ENCODE measurements around the gene RGS7.
"Not testable (repeated sequence)": the region's sequence is repeated elsewhere in the genome, so short reads cannot be mapped to it uniquely, and the experiment has no call there.

The RGS7 gene

DNA sequence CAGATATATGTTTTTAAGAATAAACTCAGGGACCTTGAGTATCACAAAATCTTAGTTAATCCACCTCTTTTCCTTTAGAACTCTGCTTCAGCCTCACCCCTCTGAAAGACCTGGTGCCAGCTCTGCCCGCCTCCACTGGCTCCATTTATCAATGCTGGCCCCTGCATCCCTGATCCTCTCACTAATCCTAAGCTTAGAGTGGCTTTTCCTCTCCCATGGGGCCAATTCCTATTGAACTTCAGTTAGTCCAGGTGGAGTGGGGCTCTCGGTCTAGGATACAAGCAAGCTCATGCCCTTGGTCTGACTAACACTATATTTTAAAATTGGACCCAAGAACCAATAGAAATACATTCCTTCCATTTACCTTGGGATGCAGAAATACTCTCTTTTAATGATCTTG, 87.0 kb downstream of the RGS7 start:
- no peak for DNase-seq

DNA sequence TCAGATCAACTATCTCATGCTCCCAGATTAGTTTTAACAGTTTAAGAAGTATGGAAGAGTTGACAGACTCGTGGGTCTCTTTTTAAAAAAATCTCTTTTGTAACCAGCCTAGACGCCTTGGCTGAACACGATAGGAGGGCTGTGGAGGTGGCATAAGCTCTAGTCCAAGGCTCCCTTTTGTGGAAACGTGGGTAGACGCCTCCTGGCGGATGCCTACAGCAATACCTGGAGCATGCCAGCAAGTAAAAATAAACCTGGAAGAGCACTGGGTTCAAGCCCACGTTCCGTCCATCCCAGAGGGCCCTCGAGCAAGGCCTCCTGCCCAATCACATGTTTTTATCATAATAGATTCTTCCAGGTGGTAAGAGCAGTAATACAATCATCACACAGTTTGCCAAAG, 87.9 kb downstream of the RGS7 start:
- no peak for DNase-seq

DNA sequence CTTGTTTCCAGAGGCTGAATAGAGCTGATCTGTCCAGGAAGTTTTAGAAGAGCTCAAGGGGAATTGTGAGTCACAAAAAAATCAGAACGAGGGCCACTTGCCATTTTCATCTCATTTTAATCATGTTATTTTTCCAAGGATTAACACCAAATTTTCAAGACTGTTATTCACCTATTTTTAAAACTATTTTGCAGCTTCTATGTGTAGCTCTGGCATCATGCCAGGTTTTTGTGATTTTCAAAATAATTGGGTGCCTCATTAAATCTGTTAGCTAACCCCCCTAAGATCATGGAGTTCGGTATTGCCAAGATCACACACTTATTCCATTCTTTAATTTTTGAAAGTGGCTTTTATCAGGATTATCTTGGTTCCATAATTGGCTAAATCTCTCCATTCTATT, 90.9 kb downstream of the RGS7 start:
- no peak for DNase-seq

DNA sequence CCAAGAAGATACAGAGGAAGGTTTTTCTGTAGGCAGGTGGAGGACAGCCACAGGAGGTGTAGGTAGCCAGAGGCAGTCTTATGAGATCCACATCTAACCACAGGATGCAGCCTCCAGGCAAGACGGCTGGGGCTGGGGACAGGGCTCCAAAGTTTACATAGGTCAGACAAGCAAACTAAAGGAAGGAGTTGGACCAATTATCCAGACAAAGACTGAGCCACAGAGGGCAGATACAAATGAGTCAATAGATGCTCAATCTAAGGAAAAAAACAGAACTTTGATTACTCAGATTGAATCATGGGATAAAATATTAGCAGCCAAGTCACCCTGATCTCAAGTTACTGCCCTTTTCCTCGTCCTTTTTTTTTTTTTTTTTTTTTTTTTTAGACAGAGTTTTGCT, 91.6 kb downstream of the RGS7 start:
- DNase-seq = no peak

DNA sequence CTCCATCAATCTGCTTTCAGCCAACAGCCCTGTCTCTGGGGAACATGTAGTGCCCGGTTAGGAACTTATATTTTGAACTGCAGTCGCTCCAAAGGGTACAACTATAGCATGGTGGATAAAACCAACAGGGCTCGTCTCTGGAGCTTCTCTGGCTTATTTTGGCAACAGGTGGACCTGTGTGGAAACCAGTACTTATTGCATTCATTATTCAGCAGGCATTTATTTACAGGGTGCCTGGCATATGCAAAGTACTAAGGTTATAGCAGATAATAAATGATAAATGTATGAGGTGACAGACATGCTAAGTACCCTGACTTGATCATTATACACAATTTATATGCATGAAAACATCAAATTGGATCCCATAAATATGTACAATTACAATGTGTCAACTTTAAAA, 93.7 kb downstream of the RGS7 start:
- no peak for DNase-seq

DNA sequence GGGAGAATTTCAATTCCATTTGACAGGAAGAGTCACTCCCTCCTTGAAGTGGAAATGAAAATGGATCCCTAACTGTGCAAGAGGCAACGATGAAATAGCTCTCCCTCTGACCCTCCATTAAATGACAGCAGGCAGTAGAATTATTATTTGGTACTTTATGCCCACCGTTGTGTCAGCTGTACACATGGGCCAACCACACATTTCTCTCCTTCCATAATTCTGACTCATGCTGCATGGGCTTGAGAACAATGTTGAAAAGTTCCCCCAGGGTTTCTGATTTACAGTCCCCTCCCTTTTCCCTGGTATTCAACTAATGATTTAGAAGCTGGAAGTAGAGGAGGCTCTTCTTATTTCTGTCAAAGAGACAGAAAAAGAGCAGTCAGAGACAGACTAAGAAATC, 103.5 kb downstream of the RGS7 start:
- no peak for DNase-seq

DNA sequence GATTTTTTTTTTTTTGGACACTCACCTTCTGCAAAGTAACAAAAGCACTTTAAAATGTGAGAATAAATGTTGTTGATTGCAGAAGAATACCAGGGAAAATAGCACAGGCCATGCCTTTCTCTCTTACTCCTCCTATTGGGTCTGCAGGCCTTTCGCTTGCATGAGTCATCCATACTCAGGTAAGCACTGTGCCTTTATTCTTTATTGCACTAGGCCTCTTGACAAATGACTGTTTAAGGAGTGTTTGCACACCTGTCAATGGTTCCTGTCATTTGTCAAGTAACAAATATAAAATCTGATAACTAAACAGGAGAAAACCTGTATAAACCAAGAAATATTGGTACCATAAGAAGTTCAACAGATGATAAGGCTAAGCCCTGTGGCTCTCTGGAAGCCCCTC, 106.5 kb downstream of the RGS7 start:
- DNase-seq = no peak

DNA sequence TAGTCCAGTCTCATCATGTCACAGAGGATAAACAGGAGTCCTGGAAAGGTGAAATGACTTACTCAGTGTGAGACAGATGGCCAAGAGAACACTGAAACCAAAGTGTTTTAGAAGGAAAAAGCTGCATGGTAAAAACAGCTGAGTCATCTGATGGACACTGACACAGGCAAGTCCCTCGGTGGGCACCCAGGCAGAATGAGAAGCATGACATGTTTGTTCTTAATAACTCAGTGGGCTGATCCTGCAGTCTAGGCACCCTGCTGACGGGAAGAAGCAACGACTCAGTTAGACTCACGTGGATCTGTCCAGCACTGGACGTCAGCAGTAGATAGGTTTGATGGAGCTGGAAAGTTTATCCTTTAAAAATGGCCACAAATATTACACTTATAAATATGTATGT, 116.9 kb downstream of the RGS7 start:
- no peak for DNase-seq

DNA sequence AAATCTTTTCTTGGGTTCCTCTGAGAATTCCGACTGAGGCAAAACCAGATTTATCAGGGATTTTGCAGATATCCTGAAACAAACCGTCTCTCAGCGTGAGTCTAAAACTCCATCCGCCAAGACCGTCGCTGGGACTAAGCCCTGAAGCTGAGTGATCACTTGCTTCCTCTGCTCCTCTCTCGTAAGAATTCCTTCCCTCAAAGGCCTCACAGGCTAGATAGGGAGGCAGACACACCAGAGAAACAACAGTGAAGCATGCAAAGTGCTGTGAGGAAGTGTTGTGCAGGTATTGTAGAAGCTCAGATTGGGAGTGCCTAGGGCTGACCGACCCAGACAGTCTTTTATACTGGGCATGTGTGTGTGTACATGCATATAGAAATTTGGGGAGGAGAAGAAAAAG, 119.1 kb downstream of the RGS7 start:
- DNase-seq = no peak

DNA sequence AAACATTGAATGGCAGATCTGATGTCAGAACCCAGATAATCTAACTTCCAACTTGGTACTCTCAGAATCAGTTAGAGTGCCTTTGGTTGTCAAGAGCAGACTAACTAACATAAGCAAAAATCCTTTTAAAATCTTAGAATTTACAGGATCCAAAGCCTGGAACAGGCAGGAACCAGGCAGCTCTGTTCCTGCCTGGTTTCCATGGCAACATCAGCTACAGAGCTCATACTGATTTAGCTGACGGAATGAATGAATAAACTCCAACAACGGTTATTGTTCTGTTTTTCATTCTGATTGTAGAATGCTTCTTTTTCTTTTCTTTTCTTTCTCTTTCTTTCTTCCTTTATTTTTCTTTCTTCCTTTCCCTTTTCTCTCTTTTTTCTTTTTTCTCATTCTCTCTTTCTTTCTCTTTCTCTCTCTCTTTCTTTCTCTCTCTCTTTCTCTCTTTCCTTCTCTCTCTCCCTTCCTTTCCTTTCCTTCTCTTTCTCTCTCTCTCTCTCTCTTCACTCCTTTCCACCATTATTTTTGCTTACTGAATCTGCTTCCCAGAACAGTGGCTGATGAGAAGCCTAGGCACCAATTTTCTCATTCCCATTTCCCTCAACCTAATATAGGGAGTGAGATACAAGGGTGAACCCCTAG, 121.6 kb downstream of the RGS7 start:
- no peak for DNase-seq

DNA sequence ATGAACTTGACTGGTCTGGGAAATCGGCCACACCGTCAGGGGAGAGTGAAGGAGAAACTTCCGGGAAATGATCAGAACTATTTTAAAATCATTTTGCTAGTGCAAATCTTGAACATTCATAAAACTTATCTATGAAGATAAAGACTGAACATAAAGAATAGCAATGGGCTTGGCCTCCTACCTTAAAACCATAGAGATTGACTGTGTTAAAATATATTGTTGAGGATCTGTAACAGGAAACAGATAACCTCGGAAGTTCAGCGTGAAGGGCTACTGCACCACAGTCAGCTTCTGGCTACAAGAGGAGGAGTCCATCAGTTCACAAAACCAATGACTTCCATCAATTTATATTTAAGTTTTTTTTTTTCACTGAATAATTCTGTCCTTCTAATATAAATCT, 127.3 kb downstream of the RGS7 start:
- no peak for DNase-seq

DNA sequence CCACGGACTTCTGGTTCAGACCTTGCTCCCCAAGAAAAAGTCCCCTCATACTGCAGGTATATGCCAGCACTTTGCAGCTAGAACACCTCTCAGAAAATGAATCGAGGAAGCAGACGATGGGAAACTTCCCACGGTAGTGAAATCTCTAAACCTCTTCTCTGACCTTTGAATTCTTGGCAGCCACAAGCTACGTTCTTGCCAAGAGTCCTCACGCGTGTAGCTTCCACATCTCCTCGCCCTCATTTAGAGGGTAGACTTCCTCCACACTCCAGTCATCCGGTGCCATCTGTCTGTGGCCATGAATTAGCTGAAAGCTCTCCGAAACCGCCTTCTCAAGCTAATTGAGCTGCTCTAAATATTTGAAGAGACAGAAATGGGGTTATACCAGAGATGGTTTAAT, 127.8 kb downstream of the RGS7 start:
- DNase-seq = no peak

DNA sequence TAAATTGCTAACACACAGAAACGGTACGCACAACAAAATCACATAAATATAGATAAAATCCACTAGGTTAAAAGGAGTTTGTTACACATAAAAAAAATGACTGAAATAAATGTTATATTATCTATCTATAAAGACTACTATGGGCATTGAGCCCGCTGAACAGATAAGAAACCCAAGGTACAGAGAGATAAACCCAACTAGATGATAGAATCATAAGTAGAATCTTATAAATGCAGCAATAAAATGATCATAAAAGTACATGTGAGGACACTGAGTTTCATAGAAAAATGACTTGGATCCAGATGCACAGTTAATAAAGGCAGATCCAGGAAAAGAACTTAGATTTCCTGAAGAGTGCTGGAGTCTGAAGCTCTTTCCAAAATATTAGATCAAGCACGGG, 128.7 kb downstream of the RGS7 start:
- DNase-seq = no peak

DNA sequence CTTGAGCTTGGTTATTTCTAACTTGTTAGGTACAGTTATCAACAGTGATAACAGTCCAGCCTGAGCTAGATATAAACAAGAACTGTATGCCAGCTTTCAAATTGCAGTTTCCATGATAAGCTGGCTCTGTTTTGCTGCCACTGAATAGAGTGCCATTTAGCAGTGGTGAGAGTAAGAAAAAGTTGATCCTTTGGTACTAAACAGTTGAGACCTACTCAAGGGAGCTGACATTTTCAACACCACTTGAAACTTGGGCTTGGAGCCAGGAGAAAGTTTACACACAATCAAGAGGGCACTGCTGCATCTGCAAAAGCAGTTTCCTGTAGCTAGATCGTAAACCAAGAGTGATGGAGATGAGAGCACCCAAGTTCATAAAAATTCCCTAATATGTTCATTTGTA, 131.3 kb downstream of the RGS7 start:
- no peak for DNase-seq

DNA sequence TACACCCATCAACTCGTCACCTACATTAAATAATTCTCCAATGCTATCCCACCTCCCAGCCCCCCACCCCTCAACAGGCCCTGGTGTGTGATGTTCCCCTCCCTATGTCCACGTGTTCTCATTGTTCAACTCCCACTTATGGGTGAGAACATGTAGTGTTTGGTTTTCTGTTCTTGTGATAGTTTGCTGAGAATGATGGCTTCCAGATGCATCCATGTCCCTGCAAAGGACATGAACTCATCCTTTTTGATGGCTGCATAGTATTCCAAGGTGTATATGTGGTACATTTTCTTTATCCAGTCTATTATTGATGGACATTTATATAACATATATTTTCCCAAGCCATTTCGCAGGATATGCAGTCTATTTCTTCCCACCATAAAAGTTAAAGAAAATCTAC, 132.8 kb downstream of the RGS7 start:
- DNase-seq = not testable (repeated sequence)

DNA sequence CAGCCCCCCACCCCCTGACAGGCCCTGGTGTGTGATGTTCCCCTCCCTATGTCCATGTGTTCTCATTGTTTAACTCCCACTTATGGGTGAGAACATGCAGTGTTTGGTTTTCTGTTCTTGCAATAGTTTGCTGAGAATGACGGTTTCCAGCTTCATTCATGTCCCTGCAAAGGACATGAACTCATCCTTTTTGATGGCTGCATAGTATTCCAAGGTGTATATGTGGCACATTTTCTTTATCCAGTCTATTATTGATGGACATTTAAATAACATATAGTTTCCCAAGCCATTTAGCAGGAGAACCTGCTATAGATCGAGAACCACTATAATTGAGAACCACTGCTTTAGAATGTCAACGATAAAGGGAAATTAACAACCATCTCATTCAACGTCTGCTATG, 134.2 kb downstream of the RGS7 start:
- not testable (repeated sequence) for DNase-seq

DNA sequence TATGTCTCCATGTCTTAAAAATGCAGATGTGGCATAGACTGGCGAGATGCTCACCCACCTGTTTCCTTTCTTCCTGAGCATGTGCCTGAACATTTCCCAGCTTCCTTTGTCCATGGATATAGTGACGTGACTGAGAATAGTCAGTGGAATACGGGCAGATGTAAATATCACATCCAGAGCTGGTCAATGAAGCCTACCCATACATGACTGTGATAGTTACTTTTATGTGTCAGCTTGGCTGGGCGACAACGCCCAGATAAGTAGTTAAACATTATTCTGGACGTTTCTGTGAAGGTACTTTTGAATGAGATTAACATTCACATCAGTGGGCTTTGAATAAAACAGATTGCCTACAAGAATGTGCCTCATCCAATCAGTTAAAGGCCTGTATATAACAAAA, 135.7 kb downstream of the RGS7 start:
- DNase-seq = no peak

DNA sequence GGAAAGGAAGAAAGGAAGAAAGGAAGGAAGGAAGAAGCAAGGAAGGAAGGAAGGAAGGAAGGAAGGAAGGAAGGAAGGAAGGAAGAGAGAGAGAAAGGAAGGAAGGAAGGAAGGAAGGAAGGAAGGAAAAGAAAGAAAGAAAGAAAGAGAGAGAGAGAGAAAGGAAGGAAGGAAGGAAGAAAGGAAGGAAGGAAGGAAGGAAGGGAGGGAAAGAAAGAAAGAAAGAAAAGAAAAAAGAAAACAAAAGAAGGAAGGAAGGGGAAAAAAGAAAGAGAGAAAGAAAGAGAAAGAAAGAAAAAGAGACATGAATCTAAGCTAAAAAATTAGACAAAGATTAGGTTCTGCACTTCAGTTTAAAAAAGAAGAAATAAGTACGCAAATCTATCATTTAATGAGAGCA, 136.1 kb downstream of the RGS7 start:
- DNase-seq = not testable (repeated sequence)

DNA sequence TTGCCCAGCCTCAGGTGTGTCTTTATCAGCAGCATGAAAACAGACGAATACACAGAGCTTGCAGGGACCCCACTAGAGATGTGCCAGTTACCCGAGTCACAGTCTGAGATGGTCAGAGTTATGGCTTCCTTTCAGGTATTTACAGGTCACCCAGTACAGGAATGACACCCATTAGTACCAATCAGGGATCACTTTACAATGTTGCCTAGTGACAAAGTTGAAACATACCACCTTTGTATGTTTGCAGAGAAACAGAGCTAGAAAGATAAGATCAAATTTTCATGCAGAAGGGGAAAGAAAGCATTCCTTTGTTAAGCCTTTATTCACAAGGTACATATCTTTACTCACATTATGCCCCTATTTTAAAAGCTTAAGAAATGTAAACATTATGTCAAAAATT, 137.6 kb downstream of the RGS7 start:
- DNase-seq = no peak

DNA sequence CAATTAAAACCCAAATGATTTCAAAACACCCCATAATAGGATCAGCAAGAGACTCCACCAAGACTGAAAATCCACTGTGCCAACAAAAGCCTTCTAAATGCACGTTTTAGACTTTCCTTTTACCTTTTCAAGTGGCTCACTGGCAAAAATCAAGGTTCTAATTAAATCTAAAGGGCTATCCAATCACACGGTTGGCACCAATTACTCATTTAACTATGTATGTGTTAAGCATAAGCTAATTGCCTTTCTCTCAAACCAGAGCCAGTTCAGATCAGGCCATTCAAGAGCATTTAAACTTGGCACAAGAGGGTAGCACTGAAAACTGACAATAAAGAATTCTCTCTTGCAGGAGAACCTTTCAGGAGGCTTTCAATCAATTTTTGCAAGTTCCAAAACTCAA, 139.5 kb downstream of the RGS7 start:
- no peak for DNase-seq

DNA sequence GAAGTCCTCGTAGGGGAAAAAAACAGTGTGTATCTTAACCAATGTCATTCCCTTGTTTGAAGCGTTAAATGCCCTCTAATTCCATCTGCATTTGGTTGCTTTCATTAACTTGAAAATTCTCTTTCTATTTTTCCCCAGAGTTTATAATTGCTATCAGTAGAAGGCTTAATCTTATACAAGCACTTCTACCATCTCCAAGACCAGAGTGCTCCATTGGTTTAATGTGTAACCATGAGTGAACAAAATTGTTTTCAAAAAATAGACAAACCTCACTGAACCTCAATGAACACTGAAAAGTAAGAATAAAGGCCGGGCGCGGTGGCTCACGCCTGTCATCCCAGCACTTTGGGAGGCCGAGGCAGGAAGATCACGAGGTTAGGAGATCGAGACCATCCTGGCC, 141.3 kb downstream of the RGS7 start:
- DNase-seq = no peak

DNA sequence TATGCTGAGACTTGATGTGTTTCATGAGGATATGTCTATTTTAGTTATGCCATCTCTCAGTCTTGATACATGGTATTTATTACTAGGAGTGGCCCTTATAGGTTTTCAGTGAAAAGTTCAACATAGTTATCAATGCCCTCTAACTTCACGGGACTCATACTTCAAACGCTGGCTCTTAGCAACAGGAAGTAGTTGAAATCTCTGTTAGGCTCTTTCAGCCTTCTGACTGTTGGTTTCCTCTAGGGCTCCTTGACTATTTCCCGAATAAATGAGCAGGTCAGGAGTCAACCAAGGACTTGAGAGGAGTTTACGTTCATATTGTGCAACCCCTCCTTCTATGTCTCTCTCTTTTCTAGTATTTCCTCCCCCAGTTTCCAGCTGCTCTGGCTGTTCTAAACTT, 141.8 kb downstream of the RGS7 start:
- DNase-seq = no peak

DNA sequence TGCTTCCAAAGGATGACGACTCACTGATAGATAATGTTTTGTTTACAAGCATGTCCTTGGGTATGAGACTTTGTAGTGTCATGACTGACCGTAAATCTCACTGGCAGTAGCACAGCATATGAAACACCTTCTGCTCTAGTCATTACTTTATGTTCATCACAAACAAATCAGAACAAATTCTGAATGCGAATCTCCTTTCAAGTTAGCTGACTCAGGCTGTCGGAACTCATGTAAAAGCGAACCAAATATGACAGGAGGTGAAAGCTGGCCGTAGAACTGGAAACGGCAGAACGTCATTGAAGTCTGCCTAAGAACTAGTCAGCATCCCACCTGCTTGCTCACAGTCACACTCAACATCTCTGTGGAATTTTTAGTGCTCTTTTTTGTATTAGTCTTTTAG, 143.9 kb downstream of the RGS7 start:
- DNase-seq = no peak

DNA sequence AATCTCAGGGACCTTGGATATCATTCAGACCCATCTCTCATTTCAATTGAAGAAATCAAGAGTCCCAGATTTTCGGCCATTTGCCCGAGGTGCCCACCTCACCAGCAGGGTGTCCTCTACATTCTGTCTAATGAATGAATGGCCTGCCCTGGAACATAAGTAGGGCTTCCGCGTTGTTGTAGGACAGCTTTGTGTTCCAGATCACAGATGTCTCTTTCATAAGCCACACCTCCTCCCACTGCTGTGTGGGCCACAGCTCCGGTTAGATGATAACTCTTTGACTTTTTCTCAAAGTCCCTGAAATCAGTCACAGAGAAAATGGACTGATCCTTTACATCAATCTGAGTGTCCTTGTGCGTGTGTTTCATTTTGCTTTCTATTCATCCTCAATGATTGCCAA, 144.4 kb downstream of the RGS7 start:
- no peak for DNase-seq

DNA sequence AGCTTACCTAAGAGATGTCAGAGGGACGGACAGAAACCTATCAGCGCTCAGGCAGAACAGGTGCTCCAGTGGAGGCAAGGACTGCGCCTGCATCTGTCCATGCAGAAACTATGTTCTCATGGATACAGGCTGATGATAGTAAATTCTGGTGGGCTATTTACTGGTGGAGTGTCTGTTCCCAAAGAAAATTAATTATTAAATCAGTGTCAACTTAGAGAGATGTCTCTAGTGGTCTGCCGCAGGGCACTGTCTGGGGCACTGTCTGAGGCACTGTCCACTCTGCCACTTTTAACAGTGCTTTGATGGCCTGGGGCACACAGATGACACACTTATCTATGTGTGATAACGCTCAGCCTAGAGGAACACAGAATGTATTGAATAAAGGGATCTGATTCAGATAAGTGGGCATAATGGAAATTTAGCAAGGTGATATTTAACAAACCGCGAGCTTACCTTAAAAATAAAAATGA, 148.1 kb downstream of the RGS7 start:
- DNase-seq = no peak

DNA sequence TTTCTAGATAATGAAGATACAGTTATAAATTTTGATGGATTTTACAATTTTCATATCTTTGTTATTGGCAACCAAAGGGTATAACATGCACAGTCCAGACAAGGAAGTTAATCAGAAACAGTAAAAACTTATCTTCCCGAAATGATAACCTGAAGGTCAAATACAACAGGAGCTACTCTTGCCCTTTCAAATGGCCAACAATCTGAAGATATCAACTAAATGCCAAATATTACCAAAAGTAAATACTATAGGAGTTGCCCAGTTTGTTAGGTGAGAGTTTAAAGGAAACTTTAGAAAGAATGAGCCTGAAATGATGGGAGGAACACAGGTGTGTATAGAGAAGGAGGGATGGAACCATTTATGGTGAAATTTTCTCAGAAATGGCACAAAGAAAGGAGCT, 153.2 kb downstream of the RGS7 start:
- DNase-seq = no peak

Data from stimulated activated CD4-positive, alpha-beta T cell treated with anti-CD3 and anti-CD28 coated beads, Interleukin-4, amount 100 ng/mL, for 1 hour (primary cell).